SK-N-SH treated with all-trans-retinoic acid at 6 μM for 48 hours (cell line): ENCODE data around the gene LSAMP.

Source experiments
- ATAC-seq: fragments of 200-7000 bp; cut with Tn5 transposase; 3 replicates; pipeline ENCODE4 v1.9.1; 2020; ENCODE audit warnings: mild to moderate bottlenecking, moderate library complexity
- ARNTL ChIP-seq: fragments of 450-650 bp; formaldehyde crosslinking; IDR thresholded peaks from 2 replicates; pipeline ENCODE4 v1.5.0; 2020; ENCODE audit warnings: low read depth, mild to moderate bottlenecking, moderate library complexity, borderline replicate concordance
- BACH2 ChIP-seq: fragments of 250-450 bp; sonication (Bioruptor Pico); IDR thresholded peaks from 2 replicates; pipeline ENCODE4 v1.9.0; 2021; ENCODE audit warnings: mild to moderate bottlenecking, borderline replicate concordance
- CSDC2 ChIP-seq: fragments of 250-450 bp; sonication (Bioruptor Pico); IDR thresholded peaks from 2 replicates; pipeline ENCODE4 v1.5.0; 2020; ENCODE audit warnings: mild to moderate bottlenecking, moderate library complexity
- ESRRG ChIP-seq: fragments of 250-450 bp; sonication (Bioruptor Pico); IDR thresholded peaks from 2 replicates; pipeline ENCODE4 v1.6.1; 2021; ENCODE audit warnings: mild to moderate bottlenecking
- GLIS3 ChIP-seq: fragments of 250-450 bp; sonication (Bioruptor Pico); IDR thresholded peaks from 2 replicates; pipeline ENCODE4 v1.5.0; 2020; ENCODE audit warnings: mild to moderate bottlenecking, moderate library complexity
- OSR1 ChIP-seq: fragments of 250-450 bp; sonication (Bioruptor Pico); IDR thresholded peaks from 2 replicates; pipeline ENCODE4 v1.8.0; 2022; ENCODE audit warnings: moderate library complexity, mild to moderate bottlenecking, inconsistent platforms
- PPARA ChIP-seq: fragments of 250-450 bp; sonication (Bioruptor Pico); IDR thresholded peaks from 2 replicates; pipeline ENCODE4 v1.5.0; 2020; ENCODE audit warnings: mild to moderate bottlenecking, borderline replicate concordance
- RARB ChIP-seq: fragments of 250-450 bp; sonication (Bioruptor Pico); IDR thresholded peaks from 2 replicates; pipeline ENCODE4 v1.8.0; 2021; ENCODE audit warnings: mild to moderate bottlenecking, moderate library complexity
- SNAI2 ChIP-seq: fragments of 250-450 bp; sonication (Bioruptor Pico); IDR thresholded peaks from 2 replicates; pipeline ENCODE4 v1.5.0; 2020; ENCODE audit warnings: mild to moderate bottlenecking, moderate library complexity
- TCF4 ChIP-seq: fragments of 250-450 bp; sonication (Bioruptor Pico); IDR thresholded peaks from 2 replicates; pipeline ENCODE4 v1.8.0; 2021; ENCODE audit warnings: mild to moderate bottlenecking, moderate library complexity, borderline replicate concordance
- TOX ChIP-seq: fragments of 250-450 bp; sonication (Bioruptor Pico); IDR thresholded peaks from 2 replicates; pipeline ENCODE4 v1.8.0; 2021; ENCODE audit warnings: mild to moderate bottlenecking, moderate library complexity, borderline replicate concordance
- ZC3H10 ChIP-seq: fragments of 250-450 bp; sonication (Bioruptor Pico); IDR thresholded peaks from 2 replicates; pipeline ENCODE4 v1.5.1; 2021; ENCODE audit warnings: mild to moderate bottlenecking, moderate library complexity
- ZFP3 ChIP-seq: fragments of 250-450 bp; sonication (Bioruptor Pico); IDR thresholded peaks from 2 replicates; pipeline ENCODE4 v1.5.0; 2020; ENCODE audit warnings: mild to moderate bottlenecking, moderate library complexity
- ZFP30 ChIP-seq: fragments of 450-650 bp; formaldehyde crosslinking; IDR thresholded peaks from 2 replicates; pipeline ENCODE4 v1.5.0; 2022; ENCODE audit warnings: mild to moderate bottlenecking, moderate library complexity
- ZNF565 ChIP-seq: fragments of 450-650 bp; formaldehyde crosslinking; conservative IDR thresholded peaks from 2 replicates; pipeline ENCODE4 v1.5.0; 2020; ENCODE audit warnings: low read depth, mild to moderate bottlenecking, moderate library complexity
- ZNF70 ChIP-seq: fragments of 450-650 bp; formaldehyde crosslinking; IDR thresholded peaks from 2 replicates; pipeline ENCODE4 v1.5.0; 2020; ENCODE audit warnings: mild to moderate bottlenecking, moderate library complexity
- ZNF8 ChIP-seq: fragments of 450-650 bp; formaldehyde crosslinking; IDR thresholded peaks from 2 replicates; pipeline ENCODE4 v1.5.0; 2020; ENCODE audit warnings: mild to moderate bottlenecking, moderate library complexity
- TF ChIP-seq, protein P1 (sequence below): fragments of 250-450 bp; sonication (Bioruptor Pico); IDR thresholded peaks from 2 replicates; pipeline ENCODE4 v1.8.0; 2021; ENCODE audit warnings: low read depth, mild to moderate bottlenecking, moderate library complexity, borderline replicate concordance
- TF ChIP-seq, protein P2 (sequence below): fragments of 250-450 bp; sonication (Bioruptor Pico); IDR thresholded peaks from 2 replicates; pipeline ENCODE4 v1.5.1; 2020; ENCODE audit warnings: low read depth, mild to moderate bottlenecking, moderate library complexity
- TF ChIP-seq, protein P3 (sequence below): fragments of 250-450 bp; sonication (Bioruptor Pico); IDR thresholded peaks from 2 replicates; pipeline ENCODE4 v1.5.1; 2021; ENCODE audit warnings: mild to moderate bottlenecking, moderate library complexity
- TF ChIP-seq, protein P4 (sequence below): fragments of 250-450 bp; sonication (Bioruptor Pico); IDR thresholded peaks from 2 replicates; pipeline ENCODE4 v1.5.0; 2020; ENCODE audit warnings: mild to moderate bottlenecking, moderate library complexity

Gene LSAMP

DNA sequence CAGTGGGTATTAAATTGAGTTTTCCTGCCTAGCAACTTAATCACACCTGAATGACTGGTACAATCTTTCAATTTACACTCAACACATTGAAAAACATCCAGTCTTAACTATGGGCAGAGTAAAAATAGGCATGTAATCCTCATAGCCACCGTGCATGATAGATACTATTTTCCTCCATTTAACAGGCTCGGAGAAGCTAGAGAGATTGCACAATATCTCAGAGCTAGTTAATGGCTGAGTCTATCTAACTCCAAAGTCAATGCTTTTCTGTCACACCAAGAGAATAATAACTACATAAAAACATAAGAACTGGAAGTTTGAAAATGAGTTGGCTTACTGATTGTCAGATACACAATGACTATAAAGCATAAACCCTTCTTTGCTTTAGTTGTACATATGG, 36.8 kb downstream of the LSAMP start:
- no peak for ATAC-seq
- TF ChIP-seq OSR1 (CRISPR knock-in tag) (no peak), SNAI2 (no peak), ZFP3 (CRISPR knock-in tag) (no peak), TOX (CRISPR knock-in tag) (no peak), ZNF565 (CRISPR knock-in tag) (no peak), ZNF8 (CRISPR knock-in tag) (no peak), CSDC2 (CRISPR knock-in tag) (no peak), PPARA (CRISPR knock-in tag) (no peak), ZC3H10 (CRISPR knock-in tag) (no peak), ZNF70 (CRISPR knock-in tag) (no peak), BACH2 (no peak)
- TF ChIP-seq, protein P1, sequence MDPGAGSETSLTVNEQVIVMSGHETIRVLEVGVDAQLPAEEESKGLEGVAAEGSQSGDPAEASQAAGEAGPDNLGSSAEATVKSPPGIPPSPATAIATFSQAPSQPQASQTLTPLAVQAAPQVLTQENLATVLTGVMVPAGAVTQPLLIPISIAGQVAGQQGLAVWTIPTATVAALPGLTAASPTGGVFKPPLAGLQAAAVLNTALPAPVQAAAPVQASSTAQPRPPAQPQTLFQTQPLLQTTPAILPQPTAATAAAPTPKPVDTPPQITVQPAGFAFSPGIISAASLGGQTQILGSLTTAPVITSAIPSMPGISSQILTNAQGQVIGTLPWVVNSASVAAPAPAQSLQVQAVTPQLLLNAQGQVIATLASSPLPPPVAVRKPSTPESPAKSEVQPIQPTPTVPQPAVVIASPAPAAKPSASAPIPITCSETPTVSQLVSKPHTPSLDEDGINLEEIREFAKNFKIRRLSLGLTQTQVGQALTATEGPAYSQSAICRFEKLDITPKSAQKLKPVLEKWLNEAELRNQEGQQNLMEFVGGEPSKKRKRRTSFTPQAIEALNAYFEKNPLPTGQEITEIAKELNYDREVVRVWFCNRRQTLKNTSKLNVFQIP (CRISPR knock-in tag), result no peak
- TF ChIP-seq, protein P2, sequence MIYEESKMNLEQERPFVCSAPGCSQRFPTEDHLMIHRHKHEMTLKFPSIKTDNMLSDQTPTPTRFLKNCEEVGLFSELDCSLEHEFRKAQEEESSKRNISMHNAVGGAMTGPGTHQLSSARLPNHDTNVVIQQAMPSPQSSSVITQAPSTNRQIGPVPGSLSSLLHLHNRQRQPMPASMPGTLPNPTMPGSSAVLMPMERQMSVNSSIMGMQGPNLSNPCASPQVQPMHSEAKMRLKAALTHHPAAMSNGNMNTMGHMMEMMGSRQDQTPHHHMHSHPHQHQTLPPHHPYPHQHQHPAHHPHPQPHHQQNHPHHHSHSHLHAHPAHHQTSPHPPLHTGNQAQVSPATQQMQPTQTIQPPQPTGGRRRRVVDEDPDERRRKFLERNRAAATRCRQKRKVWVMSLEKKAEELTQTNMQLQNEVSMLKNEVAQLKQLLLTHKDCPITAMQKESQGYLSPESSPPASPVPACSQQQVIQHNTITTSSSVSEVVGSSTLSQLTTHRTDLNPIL, result no peak

DNA sequence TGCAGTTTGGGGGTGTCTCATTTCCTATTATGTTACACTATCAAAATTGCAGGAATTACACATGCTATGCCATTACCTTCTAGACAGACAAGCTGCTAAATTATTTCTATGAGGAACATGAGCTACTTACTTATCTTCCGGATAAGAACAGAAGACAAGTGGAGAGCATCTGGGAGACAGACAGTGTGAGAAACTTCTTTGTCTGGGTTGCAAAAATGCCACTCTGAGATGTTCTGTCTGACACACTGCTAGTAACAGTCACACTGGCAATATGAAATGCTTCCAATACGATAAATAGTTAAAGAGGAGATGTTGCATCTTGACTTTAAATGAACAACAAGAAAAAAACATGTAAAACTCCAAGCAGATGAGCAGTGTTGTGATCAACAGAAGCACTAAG, 40.1 kb downstream of the LSAMP start:
- ATAC-seq, result no peak
- TF ChIP-seq SNAI2 (no peak), BACH2 (no peak), ZFP30 (CRISPR knock-in tag) (no peak), ZFP3 (CRISPR knock-in tag) (no peak), TCF4 (no peak), RARB (CRISPR knock-in tag) (no peak), TOX (CRISPR knock-in tag) (no peak), CSDC2 (CRISPR knock-in tag) (no peak), ZC3H10 (CRISPR knock-in tag) (no peak), ARNTL (CRISPR knock-in tag) (no peak), ESRRG (no peak), GLIS3 (no peak), PPARA (CRISPR knock-in tag) (no peak), ZNF70 (CRISPR knock-in tag) (no peak), ZNF8 (CRISPR knock-in tag) (no peak)
- TF ChIP-seq, protein P3, sequence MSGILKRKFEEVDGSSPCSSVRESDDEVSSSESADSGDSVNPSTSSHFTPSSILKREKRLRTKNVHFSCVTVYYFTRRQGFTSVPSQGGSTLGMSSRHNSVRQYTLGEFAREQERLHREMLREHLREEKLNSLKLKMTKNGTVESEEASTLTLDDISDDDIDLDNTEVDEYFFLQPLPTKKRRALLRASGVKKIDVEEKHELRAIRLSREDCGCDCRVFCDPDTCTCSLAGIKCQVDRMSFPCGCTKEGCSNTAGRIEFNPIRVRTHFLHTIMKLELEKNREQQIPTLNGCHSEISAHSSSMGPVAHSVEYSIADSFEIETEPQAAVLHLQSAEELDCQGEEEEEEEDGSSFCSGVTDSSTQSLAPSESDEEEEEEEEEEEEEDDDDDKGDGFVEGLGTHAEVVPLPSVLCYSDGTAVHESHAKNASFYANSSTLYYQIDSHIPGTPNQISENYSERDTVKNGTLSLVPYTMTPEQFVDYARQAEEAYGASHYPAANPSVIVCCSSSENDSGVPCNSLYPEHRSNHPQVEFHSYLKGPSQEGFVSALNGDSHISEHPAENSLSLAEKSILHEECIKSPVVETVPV (CRISPR knock-in tag), result no peak
- TF ChIP-seq, protein P2, result no peak
- TF ChIP-seq, protein P4, sequence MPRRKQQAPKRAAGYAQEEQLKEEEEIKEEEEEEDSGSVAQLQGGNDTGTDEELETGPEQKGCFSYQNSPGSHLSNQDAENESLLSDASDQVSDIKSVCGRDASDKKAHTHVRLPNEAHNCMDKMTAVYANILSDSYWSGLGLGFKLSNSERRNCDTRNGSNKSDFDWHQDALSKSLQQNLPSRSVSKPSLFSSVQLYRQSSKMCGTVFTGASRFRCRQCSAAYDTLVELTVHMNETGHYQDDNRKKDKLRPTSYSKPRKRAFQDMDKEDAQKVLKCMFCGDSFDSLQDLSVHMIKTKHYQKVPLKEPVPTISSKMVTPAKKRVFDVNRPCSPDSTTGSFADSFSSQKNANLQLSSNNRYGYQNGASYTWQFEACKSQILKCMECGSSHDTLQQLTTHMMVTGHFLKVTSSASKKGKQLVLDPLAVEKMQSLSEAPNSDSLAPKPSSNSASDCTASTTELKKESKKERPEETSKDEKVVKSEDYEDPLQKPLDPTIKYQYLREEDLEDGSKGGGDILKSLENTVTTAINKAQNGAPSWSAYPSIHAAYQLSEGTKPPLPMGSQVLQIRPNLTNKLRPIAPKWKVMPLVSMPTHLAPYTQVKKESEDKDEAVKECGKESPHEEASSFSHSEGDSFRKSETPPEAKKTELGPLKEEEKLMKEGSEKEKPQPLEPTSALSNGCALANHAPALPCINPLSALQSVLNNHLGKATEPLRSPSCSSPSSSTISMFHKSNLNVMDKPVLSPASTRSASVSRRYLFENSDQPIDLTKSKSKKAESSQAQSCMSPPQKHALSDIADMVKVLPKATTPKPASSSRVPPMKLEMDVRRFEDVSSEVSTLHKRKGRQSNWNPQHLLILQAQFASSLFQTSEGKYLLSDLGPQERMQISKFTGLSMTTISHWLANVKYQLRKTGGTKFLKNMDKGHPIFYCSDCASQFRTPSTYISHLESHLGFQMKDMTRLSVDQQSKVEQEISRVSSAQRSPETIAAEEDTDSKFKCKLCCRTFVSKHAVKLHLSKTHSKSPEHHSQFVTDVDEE, result no peak

DNA sequence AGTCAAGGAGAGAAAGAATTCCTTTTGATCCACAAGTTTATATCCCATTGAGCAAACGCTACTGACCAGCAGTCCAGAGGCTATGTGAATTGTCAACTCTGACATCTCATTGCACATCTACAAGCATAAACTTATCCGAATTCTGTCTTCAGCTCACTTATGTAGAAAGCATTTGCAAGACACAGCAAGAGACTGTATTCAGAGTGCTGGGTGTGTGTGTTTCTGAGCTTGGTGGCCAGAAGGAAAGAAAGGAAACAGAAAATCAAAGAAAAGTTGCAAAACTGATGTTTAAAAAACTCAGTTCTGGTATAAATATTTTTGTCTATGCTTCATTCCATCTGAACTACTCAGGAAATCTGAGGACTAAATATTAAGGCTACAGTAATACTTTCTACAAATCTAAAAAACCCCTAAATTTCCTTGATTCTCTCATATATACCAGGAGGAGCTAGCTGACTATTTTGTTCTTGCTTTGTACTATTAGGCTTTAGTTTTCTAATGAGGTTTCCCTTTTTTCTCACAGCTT, 45.5 kb downstream of the LSAMP start:
- no peak for ATAC-seq
- no peak for TF ChIP-seq ZFP3 (CRISPR knock-in tag)
- no peak for TF ChIP-seq ZNF8 (CRISPR knock-in tag)
- no peak for TF ChIP-seq ARNTL (CRISPR knock-in tag)
- no peak for TF ChIP-seq ESRRG
